Ovary (tissue), 9 donors: Measurements from ENCODE around the gene ZNF433. TPM values are rescaled to one million over a fixed set of nuclear protein-coding genes. Genes with fewer than 3 reads are reported as not detected.

Source experiments
- DNase-seq, 5 donors: peaks; one replicate each; pipeline ENCODE4 v3.0.0-alpha.2; 2019 to 2020
- H3K27ac ChIP-seq, 2 donors: fragments of 200-600 bp; one replicate each; pipeline versions ENCODE4 v1.5.1 to v1.8.0; 2019 to 2022
- H3K27me3 ChIP-seq: fragments of 200-600 bp; one replicate; pipeline ENCODE4 v1.8.0; 2022
- H3K36me3 ChIP-seq: fragments of 200-600 bp; sonication (generic); one replicate; pipeline ENCODE4 v1.5.1; 2019
- H3K4me1 ChIP-seq: one replicate; pipeline ENCODE4 v1.8.1; 2013; ENCODE audit warnings: mild to moderate bottlenecking, moderate library complexity; ENCODE audit not compliant: insufficient read depth
- H3K4me3 ChIP-seq: fragments of 200-600 bp; sonication (generic); one replicate; pipeline ENCODE4 v1.5.1; 2017
- H3K9me3 ChIP-seq, 2 donors: fragments of 200-600 bp in 1 of 2; sonication (generic) in 1 of 2; one replicate each; pipeline versions ENCODE4 v1.5.1 to v1.8.1; 2013 to 2019; ENCODE audit warnings: mild to moderate bottlenecking in 1 of 2, moderate library complexity in 1 of 2
- EP300 ChIP-seq: sonication (generic); formaldehyde crosslinking; IDR thresholded peaks from one replicate; pipeline ENCODE4 v1.6.1; 2017; ENCODE audit warnings: antibody characterized with exemption
- POLR2A ChIP-seq: fragments of 450-650 bp; IDR thresholded peaks from one replicate; pipeline ENCODE4 v1.6.1; 2017; ENCODE audit warnings: antibody characterized with exemption, mild to moderate bottlenecking, moderate library complexity
- WGBS, 3 donors: extraction: QIAGEN DNeasy Blood & Tissue Kit in 1 of 3; methylation state at CpG; one replicate each; pipeline versions ENCODE4 v1.1.5 to v1.1.7; 2013 to 2017; 5-methylcytosine and 5-hydroxymethylcytosine counted together
- intact Hi-C, 4 donors: fragments of 100-400 bp; cut with DNase I; formaldehyde crosslinking; loops; one replicate each; pipeline versions ENCODE4 v1.11.0 to v1.15.1; 2022 to 2023
- polyA plus RNA-seq, 2 donors: library from polyadenylated mRNA; stranded (reverse); fragments of 200-250 nt in 1 of 2; fragments of 350-450 nt in 1 of 2; fragmentation: Illumina TruSeq in 1 of 2; extraction: RNeasy Lipid Tissue Mini Kit (QIAGEN cat#74804) in 1 of 2; gene quantifications; one replicate each; pipeline ENCODE4 v1.2.3, GENCODE V29; 2013 to 2014
- total RNA-seq, 7 donors: library from RNA; depleted of rRNA in 2 of 7; stranded (reverse); fragments of >200 nt in 2 of 7; fragmentation: NEBNext Ultra II Directional in 3 of 7; extraction: Animal tissue kit (Norgen Biotek cat#: 25700) in 3 of 7; gene quantifications; one replicate each; pipeline versions ENCODE4 v1.1.0 to v1.2.4, GENCODE V29; 2016 to 2023
- TF ChIP-seq, protein P1 (sequence below), 3 donors: fragments of 450-650 bp in 2 of 3; fragments of 200-600 bp in 1 of 3; IDR thresholded peaks; one replicate each; pipeline versions ENCODE4 v1.5.1 to v1.8.0; 2016 to 2022; ENCODE audit warnings: antibody characterized with exemption in 3 of 3, mild to moderate bottlenecking in 1 of 3
- donor health status: DM: no; HTN: no; CAD: no; lungs with moderate emphysema.
- donor health status: DM: no; HTN: no; CAD: no.
- donor health status: Bipolar disorder and iron deficiency.
- donor health status: DM: yes; HTN: yes; CAD: no.
- donor health status: DM: no; HTN: no; CAD: no.
- donor health status: DM: yes; HTN: yes; CAD: no.

The ZNF433 gene
- total and polyA plus RNA-seq, 9 donors, result 4.1 to 17.4 (median 5.8) TPM

DNA sequence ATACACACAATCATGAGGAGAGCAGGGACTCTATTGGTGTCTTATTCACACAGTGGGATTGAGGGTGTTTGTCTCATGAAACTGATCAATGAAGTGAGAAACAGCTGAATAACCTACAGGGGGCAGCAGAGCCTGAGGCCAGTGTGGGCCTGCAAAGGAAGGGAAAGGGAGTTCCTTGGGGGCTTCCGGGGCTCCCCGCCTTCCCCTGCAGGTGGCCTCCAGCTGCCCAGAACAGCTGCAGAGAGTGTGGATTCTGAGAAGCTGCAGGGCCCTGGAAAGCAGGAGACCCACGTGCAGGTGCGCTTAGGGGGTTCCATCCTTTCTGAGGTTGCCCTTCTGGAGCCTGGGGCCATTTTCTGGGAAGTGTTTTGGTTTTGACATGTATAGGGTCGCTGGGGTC is 50.5 kb downstream of the ZNF433 start:
- TF ChIP-seq EP300 (no peak), POLR2A (no peak)
- TF ChIP-seq, protein P1, sequence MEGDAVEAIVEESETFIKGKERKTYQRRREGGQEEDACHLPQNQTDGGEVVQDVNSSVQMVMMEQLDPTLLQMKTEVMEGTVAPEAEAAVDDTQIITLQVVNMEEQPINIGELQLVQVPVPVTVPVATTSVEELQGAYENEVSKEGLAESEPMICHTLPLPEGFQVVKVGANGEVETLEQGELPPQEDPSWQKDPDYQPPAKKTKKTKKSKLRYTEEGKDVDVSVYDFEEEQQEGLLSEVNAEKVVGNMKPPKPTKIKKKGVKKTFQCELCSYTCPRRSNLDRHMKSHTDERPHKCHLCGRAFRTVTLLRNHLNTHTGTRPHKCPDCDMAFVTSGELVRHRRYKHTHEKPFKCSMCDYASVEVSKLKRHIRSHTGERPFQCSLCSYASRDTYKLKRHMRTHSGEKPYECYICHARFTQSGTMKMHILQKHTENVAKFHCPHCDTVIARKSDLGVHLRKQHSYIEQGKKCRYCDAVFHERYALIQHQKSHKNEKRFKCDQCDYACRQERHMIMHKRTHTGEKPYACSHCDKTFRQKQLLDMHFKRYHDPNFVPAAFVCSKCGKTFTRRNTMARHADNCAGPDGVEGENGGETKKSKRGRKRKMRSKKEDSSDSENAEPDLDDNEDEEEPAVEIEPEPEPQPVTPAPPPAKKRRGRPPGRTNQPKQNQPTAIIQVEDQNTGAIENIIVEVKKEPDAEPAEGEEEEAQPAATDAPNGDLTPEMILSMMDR (IDR thresholded peaks at IDR 0.05), result no peak
- H3K9me3 ChIP-seq, result peaks cover 0 to 3% of the 10 kb centered on the region in 2 donors
- H3K27ac ChIP-seq, result no peak overlapping the region
- no peaks in the 10 kb centered on the region for H3K36me3 ChIP-seq
- intact Hi-C loops, result loop anchor here in 3 of 4 donors (5.0 to 10.0 kb wide), 3 partner anchors 60 to 190 kb away; partner anchors contain the start of genes ZNF491 (in 1 of the 3) and ZNF700 (in 1 of the 3)
- no peaks in the 10 kb centered on the region for H3K27me3 ChIP-seq
- no peak overlapping the region for H3K4me3 ChIP-seq
- no peak for DNase-seq
- H3K4me1 ChIP-seq, result no peaks in the 10 kb centered on the region
- WGBS, 3 donors, result 24 to 29% (median 29%) methylated on average over 5 of the region's 5 CpGs

DNA sequence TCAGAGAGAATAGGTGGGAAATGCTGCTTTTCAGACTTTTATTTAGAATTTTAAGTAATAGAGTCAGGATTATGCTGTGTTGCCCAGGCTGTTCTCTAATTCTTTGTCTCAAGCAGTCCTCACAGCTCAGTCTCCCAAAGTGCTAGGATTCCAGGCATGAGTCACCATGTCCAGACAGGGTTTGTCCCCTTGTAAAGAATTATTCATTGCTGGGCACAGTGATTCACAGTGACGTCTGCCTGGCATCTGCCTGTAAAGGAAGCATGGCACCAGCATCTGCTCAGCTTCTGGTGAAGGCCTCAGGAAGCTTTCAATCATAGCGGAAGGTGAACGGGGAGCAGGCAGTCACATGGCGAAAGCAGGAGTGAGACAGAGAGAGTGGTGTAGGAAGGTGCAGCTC is 53.0 kb downstream of the ZNF433 start:
- no peak for DNase-seq
- no peaks in the 10 kb centered on the region for H3K4me1 ChIP-seq

DNA sequence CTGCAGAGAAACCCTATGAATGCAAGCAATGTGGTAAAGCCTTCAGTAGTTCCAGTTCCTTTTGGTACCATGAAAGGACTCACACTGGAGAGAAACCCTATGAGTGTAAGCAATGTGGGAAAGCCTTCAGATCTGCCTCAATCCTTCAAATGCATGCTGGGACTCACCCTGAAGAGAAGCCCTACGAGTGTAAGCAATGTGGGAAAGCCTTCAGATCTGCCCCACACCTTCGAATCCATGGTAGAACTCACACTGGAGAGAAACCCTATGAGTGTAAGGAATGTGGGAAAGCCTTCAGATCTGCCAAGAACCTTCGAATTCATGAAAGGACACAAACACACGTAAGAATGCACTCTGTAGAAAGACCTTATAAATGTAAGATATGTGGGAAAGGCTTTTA is 56.0 kb downstream of the ZNF433 start:
- H3K27me3 ChIP-seq, result no peaks in the 10 kb centered on the region
- WGBS, 3 donors, result 91 to 96% (median 91%) methylated on average over 4 of the region's 4 CpGs
- no peak overlapping the region for H3K27ac ChIP-seq
- H3K9me3 ChIP-seq, result peaks cover 0 to 33% of the 10 kb centered on the region in 2 donors
- no peaks in the 10 kb centered on the region for H3K4me1 ChIP-seq
- no peak overlapping the region for H3K4me3 ChIP-seq
- H3K36me3 ChIP-seq, result peaks cover 5% of the 10 kb centered on the region
- intact Hi-C loops, result no loop called here
- DNase-seq, result no peak
- TF ChIP-seq POLR2A, result no peak
- TF ChIP-seq EP300, result no peak
- TF ChIP-seq, protein P1 (IDR thresholded peaks at IDR 0.05), result no peak

More for the DNA sequence above, 53.0 kb downstream of the ZNF433 start:
- intact Hi-C loops, result loop anchor here in 2 of 4 donors (10.0 kb wide), 2 partner anchors 58 to 188 kb away; partner anchors contain the start of genes ZNF491 (in 1 of the 2) and ZNF700 (in 1 of the 2)
- H3K9me3 ChIP-seq, result peaks cover 0 to 25% of the 10 kb centered on the region in 2 donors
- 89 to 96% (median 91%) methylated on average over 4 of the region's 4 CpGs for WGBS, 3 donors
- TF ChIP-seq POLR2A (no peak), EP300 (no peak)
- TF ChIP-seq, protein P1 (IDR thresholded peaks at IDR 0.05), result no peak
- no peak overlapping the region for H3K27ac ChIP-seq
- H3K4me3 ChIP-seq, result no peak overlapping the region
- no peaks in the 10 kb centered on the region for H3K27me3 ChIP-seq
- H3K36me3 ChIP-seq, result peaks cover 5% of the 10 kb centered on the region

DNA sequence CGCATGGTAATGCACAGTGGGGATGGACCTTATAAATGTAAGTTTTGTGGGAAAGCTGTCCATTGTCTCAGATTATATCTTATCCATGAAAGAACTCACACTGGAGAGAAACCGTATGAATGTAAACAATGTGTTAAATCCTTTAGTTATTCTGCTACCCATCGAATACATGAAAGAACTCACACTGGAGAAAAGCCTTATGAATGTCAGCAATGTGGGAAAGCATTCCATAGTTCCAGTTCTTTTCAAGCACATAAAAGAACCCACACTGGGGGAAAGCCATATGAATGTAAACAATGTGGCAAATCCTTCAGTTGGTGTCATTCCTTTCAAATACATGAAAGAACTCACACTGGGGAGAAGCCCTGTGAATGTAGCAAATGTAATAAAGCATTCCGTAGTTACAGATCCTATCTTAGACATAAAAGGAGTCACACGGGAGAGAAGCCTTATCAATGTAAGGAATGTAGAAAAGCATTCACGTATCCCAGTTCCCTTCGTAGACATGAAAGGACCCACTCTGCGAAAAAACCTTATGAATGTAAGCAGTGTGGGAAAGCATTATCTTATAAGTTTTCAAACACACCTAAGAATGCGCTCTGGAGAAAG is 56.9 kb downstream of the ZNF433 start:
- DNase-seq, result no peak
- TF ChIP-seq POLR2A (no peak), EP300 (no peak)
- TF ChIP-seq, protein P1 (IDR thresholded peaks at IDR 0.05), result no peak
- intact Hi-C loops, result no loop called here
- 94 to 95% (median 94%) methylated on average over 9 of the region's 9 CpGs for WGBS, 3 donors
- H3K4me1 ChIP-seq, result no peaks in the 10 kb centered on the region
- peaks cover 0 to 36% of the 10 kb centered on the region in 2 donors for H3K9me3 ChIP-seq
- H3K27me3 ChIP-seq, result no peaks in the 10 kb centered on the region
- no peak overlapping the region for H3K4me3 ChIP-seq
- H3K27ac ChIP-seq, result no peak overlapping the region
- H3K36me3 ChIP-seq, result peaks cover 5% of the 10 kb centered on the region
